Caco-2 (cell line): ENCODE measurements around the gene SIRT7. TPM values are rescaled to one million over a fixed set of nuclear protein-coding genes. Genes with fewer than 3 reads are reported as not detected.

Source experiments
- BruUV-seq: library from RNA; stranded (reverse); fragments of 400-500 nt; replicated peaks from 2 replicates; lab custom pipeline; 2021; lab: Mats Ljungman, UMichigan
- CTCF ChIA-PET: fragments of 300-600 bp; sonication (Branson Sonifier 250); formaldehyde crosslinking; loops from one replicate; lab custom pipeline; 2022; ENCODE audit warnings: antibody characterized with exemption; lab: Charles Lee
- POLR2A ChIA-PET: fragments of 300-600 bp; sonication (Branson Sonifier 250); formaldehyde crosslinking; loops from one replicate; lab custom pipeline; 2022; ENCODE audit warnings: antibody characterized with exemption; lab: Charles Lee
- DNase-seq, 2 experiments: peaks; one replicate each; pipeline versions ENCODE4 v3.0.0 to v3.0.0-alpha.2; 2020 to 2022
- H3K27me3 ChIP-seq: replicated peaks from 2 replicates; pipeline ENCODE4 v1.6.0; 2011; ENCODE audit warnings: low read length; ENCODE audit not compliant: control insufficient read depth, insufficient read depth
- H3K36me3 ChIP-seq: 2 replicates; pipeline ENCODE4 v1.5.1; 2011; ENCODE audit warnings: low read length; ENCODE audit not compliant: control insufficient read depth, insufficient read depth
- H3K4me1 ChIP-seq: fragments of 250-450 bp; sonication (Bioruptor Pico); 2 replicates; pipeline ENCODE4 v1.5.1; 2020; ENCODE audit warnings: mild to moderate bottlenecking
- H3K4me3 ChIP-seq: 2 replicates; pipeline ENCODE4 v1.5.1; 2011; ENCODE audit warnings: low read depth, mild to moderate bottlenecking, control low read depth, low read length
- H3K9me3 ChIP-seq: fragments of 250-450 bp; sonication (Bioruptor Pico); 2 replicates; pipeline ENCODE4 v1.5.1; 2020; ENCODE audit warnings: mild to moderate bottlenecking, moderate library complexity
- H3K27ac Mint-ChIP-seq: one replicate; pipeline ENCODE4 v1.8.0; 2022; ENCODE audit warnings: mixed read lengths; ENCODE audit not compliant: unreplicated experiment
- H3K27me3 Mint-ChIP-seq: one replicate; pipeline ENCODE4 v1.8.0; 2022; ENCODE audit warnings: mixed read lengths; ENCODE audit not compliant: insufficient read depth, unreplicated experiment
- H3K36me3 Mint-ChIP-seq: one replicate; pipeline ENCODE4 v1.8.0; 2022; ENCODE audit warnings: mild to moderate bottlenecking, mixed read lengths; ENCODE audit not compliant: insufficient read depth, unreplicated experiment
- H3K4me1 Mint-ChIP-seq: one replicate; pipeline ENCODE4 v1.8.0; 2022; ENCODE audit warnings: low read depth, mixed read lengths; ENCODE audit not compliant: unreplicated experiment
- H3K4me3 Mint-ChIP-seq: one replicate; pipeline ENCODE4 v1.8.0; 2022; ENCODE audit warnings: mild to moderate bottlenecking, moderate library complexity, mixed read lengths; ENCODE audit not compliant: unreplicated experiment
- H3K9me3 Mint-ChIP-seq: one replicate; pipeline ENCODE4 v1.8.0; 2022; ENCODE audit warnings: mixed read lengths; ENCODE audit not compliant: unreplicated experiment
- CTCF ChIP-seq, 2 experiments: fragments of 200-600 bp in 1 of 2; IDR thresholded peaks; 1 replicate in 1 of 2; 2 replicates in 1 of 2; pipeline versions ENCODE4 v1.5.1 to v1.8.0; 2011 to 2022; ENCODE audit warnings: antibody characterized with exemption in 1 of 2, control low read depth in 1 of 2, inconsistent platforms in 1 of 2, low read depth in 1 of 2, low read length in 1 of 2, mild to moderate bottlenecking in 1 of 2, moderate library complexity in 1 of 2; ENCODE audit not compliant: insufficient read depth in 1 of 2, severe bottlenecking in 1 of 2, unreplicated experiment in 1 of 2
- intact Hi-C: fragments of 100-400 bp; cut with micrococcal nuclease; formaldehyde crosslinking; loops from one replicate; pipeline ENCODE4 v1.10.0; 2022; ENCODE audit not compliant: unreplicated experiment
- total RNA-seq: library from RNA; stranded (reverse); gene quantifications from 2 replicates; pipeline ENCODE4 v1.2.3, GENCODE V29; 2022

Gene SIRT7
- total RNA-seq, 1 experiment from 2014 or later: 55.6 TPM

GRCh38 chr17:81909966-81910839 is 7.8 kb downstream of the SIRT7 start:
- H3K9me3 Mint-ChIP-seq: no peaks in the 10 kb centered on the region
- H3K4me1 Mint-ChIP-seq: peaks cover 13% of the 10 kb centered on the region
- peak overlapping the region; percentile 99 for H3K4me3 ChIP-seq
- no peaks in the 10 kb centered on the region for H3K27me3 ChIP-seq
- H3K27me3 Mint-ChIP-seq: no peaks in the 10 kb centered on the region
- ChIA-PET CTCF (interaction anchor here (1.1 kb wide), 1 partner anchor 18 kb away, joined by 3 read pairs; no protein-coding TSS in a partner anchor), POLR2A (interaction anchor here (0.6 kb wide), 1 partner anchor 55 kb away, joined by 3 read pairs; no protein-coding TSS in a partner anchor)
- peak overlapping the region; percentile 94 for H3K27ac Mint-ChIP-seq
- TF ChIP-seq CTCF (IDR thresholded peaks at IDR 0.05; ENCODE audit: insufficient read depth in 1 of 2, low read depth in 1 of 2, low read length in 1 of 2, severe bottlenecking in 1 of 2, unreplicated experiment in 1 of 2): no peak
- peaks cover 91% of the 10 kb centered on the region for H3K36me3 Mint-ChIP-seq
- no peaks in the 10 kb centered on the region for H3K9me3 ChIP-seq
- BruUV-seq: TSS peak; percentile 41
- H3K4me1 ChIP-seq: peaks cover 15% of the 10 kb centered on the region
- H3K36me3 ChIP-seq: peaks cover 22% of the 10 kb centered on the region
- intact Hi-C loops: loop anchor here (1.0 to 2.0 kb wide), 2 partner anchors 17 to 19 kb away; partner anchors contain the start of genes ALYREF, ANAPC11 and MAFG
- peak; percentile 87 to 93 for DNase-seq
- H3K4me3 Mint-ChIP-seq: peak overlapping the region; percentile 89

- intact Hi-C loops: no loop called here
- TF ChIP-seq CTCF (IDR thresholded peaks at IDR 0.05; ENCODE audit: insufficient read depth in 1 of 2, low read depth in 1 of 2, low read length in 1 of 2, severe bottlenecking in 1 of 2, unreplicated experiment in 1 of 2): no peak
- CTCF ChIA-PET: interaction anchor here (0.6 kb wide), 1 partner anchor 15 kb away, joined by 4 read pairs; no protein-coding TSS in a partner anchor
- no peaks in the 10 kb centered on the region for H3K9me3 Mint-ChIP-seq
- DNase-seq: no peak
- peaks cover 16% of the 10 kb centered on the region for H3K36me3 ChIP-seq
- H3K4me1 ChIP-seq: peaks cover 15% of the 10 kb centered on the region
- POLR2A ChIA-PET: no interaction called here
- H3K4me3 Mint-ChIP-seq: peak overlapping the region; percentile 89
- peaks cover 91% of the 10 kb centered on the region for H3K36me3 Mint-ChIP-seq
- no peak overlapping the region for H3K4me3 ChIP-seq
- H3K4me1 Mint-ChIP-seq: peaks cover 13% of the 10 kb centered on the region
- H3K27me3 Mint-ChIP-seq: no peaks in the 10 kb centered on the region
- no peaks in the 10 kb centered on the region for H3K27me3 ChIP-seq
- H3K27ac Mint-ChIP-seq: peak overlapping the region; percentile 94
- H3K9me3 ChIP-seq: no peaks in the 10 kb centered on the region
- no TSS peak for BruUV-seq
These were observed 8.7 kb downstream of the SIRT7 start for GRCh38 chr17:81909231-81909630.

- ChIA-PET POLR2A (no interaction called here), CTCF (interaction anchor here (0.6 kb wide), 1 partner anchor 15 kb away, joined by 4 read pairs; no protein-coding TSS in a partner anchor)
- H3K4me1 Mint-ChIP-seq: peaks cover 13% of the 10 kb centered on the region
- H3K27ac Mint-ChIP-seq: peak overlapping the region; percentile 94
- H3K9me3 Mint-ChIP-seq: no peaks in the 10 kb centered on the region
- intact Hi-C loops: no loop called here
- Histone ChIP-seq H3K9me3 (no peaks in the 10 kb centered on the region), H3K4me1 (peaks cover 15% of the 10 kb centered on the region), H3K4me3 (no peak overlapping the region), H3K36me3 (peaks cover 16% of the 10 kb centered on the region), H3K27me3 (no peaks in the 10 kb centered on the region)
- DNase-seq: no peak
- H3K27me3 Mint-ChIP-seq: no peaks in the 10 kb centered on the region
- H3K4me3 Mint-ChIP-seq: no peak overlapping the region
- peaks cover 92% of the 10 kb centered on the region for H3K36me3 Mint-ChIP-seq
- TF ChIP-seq CTCF (IDR thresholded peaks at IDR 0.05; ENCODE audit: insufficient read depth in 1 of 2, low read depth in 1 of 2, low read length in 1 of 2, severe bottlenecking in 1 of 2, unreplicated experiment in 1 of 2): no peak
- no TSS peak for BruUV-seq
These were observed 9.2 kb downstream of the SIRT7 start for GRCh38 chr17:81908793-81909192.
